Liver (tissue), 3 donors: ENCODE measurements around the gene PLAC1.

ENCODE experiments used
- CTCF ChIP-seq: fragments of 150-350 bp; IDR thresholded peaks from 2 replicates; pipeline ENCODE4 v1.5.1; 2017; ENCODE audit warnings: improper control_type of control experiment, low read depth, low read length; ENCODE audit not compliant: missing input control
- TAF1 ChIP-seq: conservative IDR thresholded peaks from 2 replicates; pipeline ENCODE4 v1.6.1; 2016; ENCODE audit warnings: antibody characterized with exemption, mild to moderate bottlenecking
- YY1 ChIP-seq: IDR thresholded peaks from 2 replicates; pipeline ENCODE4 v1.6.1; 2016; ENCODE audit warnings: antibody characterized with exemption, mild to moderate bottlenecking
- donor health status: healthy.
- donor health status: healthy.

DNA sequence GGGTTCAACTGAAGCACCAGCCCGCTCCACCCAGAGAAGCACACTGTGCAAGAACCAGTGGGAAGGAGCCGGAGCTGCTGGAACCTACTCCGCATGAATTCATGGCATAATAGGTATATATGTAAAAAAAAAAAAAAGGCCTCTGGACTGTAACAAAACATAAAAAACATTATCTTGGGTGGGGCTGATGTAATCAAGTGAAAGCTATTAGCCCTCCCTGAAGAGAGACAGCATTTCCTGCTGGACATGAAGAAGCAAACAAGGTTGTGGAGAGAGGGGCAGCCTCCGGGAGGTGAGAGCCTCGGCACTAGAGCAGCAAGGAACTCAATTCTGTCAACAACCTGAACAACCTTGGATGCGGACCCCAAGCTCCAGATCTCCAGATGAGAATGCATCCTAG, 50.7 kb downstream of the PLAC1 start:
- TF ChIP-seq CTCF (no peak), TAF1 (no peak), YY1 (no peak)
